SU-DHL-6 (cell line): Measurements from ENCODE around the gene POLG2.

Experiments
- H2AFZ ChIP-seq: fragments of 200-600 bp; sonication (generic); 2 replicates; pipeline ENCODE4 v1.6.1; 2014; ENCODE audit warnings: low read depth, mild to moderate bottlenecking, moderate library complexity, mixed read lengths, antibody characterized with exemption, low read length; ENCODE audit not compliant: severe bottlenecking
- H3F3A ChIP-seq: fragments of 200-600 bp; shearing (Covaris generic); 2 replicates; pipeline ENCODE4 v1.6.0; 2016; ENCODE audit warnings: antibody characterized with exemption, mild to moderate bottlenecking; ENCODE audit not compliant: insufficient read depth
- H3K27ac ChIP-seq: fragments of 200-600 bp; sonication (generic); 2 replicates; pipeline ENCODE4 v1.5.1; 2016; ENCODE audit warnings: low read depth, mild to moderate bottlenecking, low read length, moderate library complexity, mixed read lengths
- H3K27me3 ChIP-seq: fragments of 200-600 bp; sonication (generic), shearing (Covaris generic); 2 replicates; pipeline ENCODE4 v1.6.0; 2014; ENCODE audit warnings: mild to moderate bottlenecking, low read length
- H3K36me3 ChIP-seq: fragments of 200-600 bp; sonication (generic); 2 replicates; pipeline ENCODE4 v1.6.1; 2014; ENCODE audit warnings: mild to moderate bottlenecking, low read length, mixed read lengths
- H3K4me2 ChIP-seq: fragments of 300-600, 200-600 bp; shearing (Covaris generic), sonication (generic); 2 replicates; pipeline ENCODE4 v1.6.0; 2014; ENCODE audit warnings: low read length, low read depth, mild to moderate bottlenecking; ENCODE audit not compliant: poor library complexity, severe bottlenecking
- H3K4me3 ChIP-seq: fragments of 200-600 bp; sonication (generic); 2 replicates; pipeline ENCODE4 v1.5.1; 2014; ENCODE audit warnings: antibody characterized with exemption, low read length, mild to moderate bottlenecking, mixed read lengths; ENCODE audit not compliant: insufficient read depth, poor library complexity, severe bottlenecking
- H3K79me2 ChIP-seq: fragments of 200-600 bp; sonication (generic); 2 replicates; pipeline ENCODE4 v1.6.1; 2014; ENCODE audit warnings: mild to moderate bottlenecking, low read length, moderate library complexity; ENCODE audit not compliant: insufficient read depth
- H3K9ac ChIP-seq: fragments of 200-600 bp; sonication (generic); 2 replicates; pipeline ENCODE4 v1.7.0; 2014; ENCODE audit warnings: mild to moderate bottlenecking, low read length
- H3K9me2 ChIP-seq: fragments of 200-600 bp; sonication (generic); replicated peaks from 2 replicates; pipeline ENCODE4 v1.6.1; 2014; ENCODE audit warnings: low read length; ENCODE audit not compliant: insufficient read depth
- H3K9me3 ChIP-seq: fragments of 200-600 bp; sonication (generic); 2 replicates; pipeline ENCODE4 v1.6.1; 2014; ENCODE audit warnings: low read length, mixed read lengths; ENCODE audit not compliant: insufficient read depth
- H4K20me1 ChIP-seq: fragments of 200-600 bp; sonication (generic); 2 replicates; pipeline ENCODE4 v1.6.1; 2014; ENCODE audit warnings: low read depth, mild to moderate bottlenecking, antibody characterized with exemption, low read length, moderate library complexity, mixed read lengths
- CTCF ChIP-seq: fragments of 200-600 bp; sonication (generic); IDR thresholded peaks from one replicate; pipeline ENCODE4 v1.5.1; 2017; ENCODE audit warnings: antibody characterized with exemption, mild to moderate bottlenecking, low read length, moderate library complexity; ENCODE audit not compliant: insufficient read depth, poor library complexity, severe bottlenecking
- EZH2phosphoT487 ChIP-seq: fragments of 200-600 bp; sonication (generic), shearing (Covaris generic); conservative IDR thresholded peaks from 2 replicates; pipeline ENCODE4 v1.6.1; 2018; ENCODE audit warnings: mild to moderate bottlenecking, antibody characterized with exemption, low read length, moderate library complexity, mixed read lengths

The POLG2 gene

GRCh38 chr17:64507413-64507782 is 10.5 kb upstream of the POLG2 start:
- peak overlapping the region; percentile 92 for H3K4me2 ChIP-seq

GRCh38 chr17:64506576-64507412 is 9.9 kb upstream of the POLG2 start, which contains the start of gene CEP95:
TSS of gene CEP95 (plus strand) at chr17:64506977. CDS start at chr17:64507098, 121 bp downstream.
- H2AFZ ChIP-seq: peak within 1 kb of the TSS; percentile 76
- no peaks in the 10 kb centered on the region for H3K9me3 ChIP-seq
- peaks cover 43% of the 10 kb centered on the region for H3K36me3 ChIP-seq
- peaks cover 72% of the 10 kb centered on the region for H3K79me2 ChIP-seq
- H3K27me3 ChIP-seq: no peaks in the 10 kb centered on the region
- peak within 1 kb of the TSS; percentile 100 for H3K4me3 ChIP-seq
- no peak for TF ChIP-seq CTCF
- TF ChIP-seq EZH2phosphoT487: no peak
- H3K9me2 ChIP-seq: no peaks in the 10 kb centered on the region
- peaks cover 43% of the 10 kb centered on the region for H4K20me1 ChIP-seq
- H3F3A ChIP-seq: peaks cover 39% of the 10 kb centered on the region
- peak within 1 kb of the TSS; percentile 95 for H3K27ac ChIP-seq
- peak within 1 kb of the TSS; percentile 92 for H3K4me2 ChIP-seq
- H3K9ac ChIP-seq: peak within 1 kb of the TSS; percentile 100

More at GRCh38 chr17:64507413-64507782, 10.5 kb upstream of the POLG2 start:
- Histone ChIP-seq H2AFZ (peak overlapping the region; percentile 76), H3K27ac (peak overlapping the region; percentile 95), H3K9ac (peak overlapping the region; percentile 100), H3K9me3 (no peaks in the 10 kb centered on the region), H3K79me2 (peaks cover 71% of the 10 kb centered on the region), H3K36me3 (peaks cover 40% of the 10 kb centered on the region), H3K27me3 (no peaks in the 10 kb centered on the region), H3K4me3 (peak overlapping the region; percentile 100), H3F3A (peaks cover 33% of the 10 kb centered on the region), H3K9me2 (no peaks in the 10 kb centered on the region), H4K20me1 (peaks cover 37% of the 10 kb centered on the region)
- TF ChIP-seq CTCF (peak; percentile 71), EZH2phosphoT487 (no peak)

GRCh38 chr17:64506201-64506575 is 9.3 kb upstream of the POLG2 start, which contains the start of gene DDX5:
TSS of gene DDX5 (minus strand) at chr17:64506289. CDS start at chr17:64506119, 170 bp downstream.
- TF ChIP-seq CTCF: no peak
- no peak for TF ChIP-seq EZH2phosphoT487
- Histone ChIP-seq H3K36me3 (peaks cover 48% of the 10 kb centered on the region), H3K4me2 (peak within 1 kb of the TSS; percentile 92), H4K20me1 (peaks cover 49% of the 10 kb centered on the region), H3K4me3 (peak within 1 kb of the TSS; percentile 100), H3K79me2 (peaks cover 74% of the 10 kb centered on the region), H2AFZ (peak within 1 kb of the TSS; percentile 76), H3K27ac (peak within 1 kb of the TSS; percentile 95), H3K27me3 (no peaks in the 10 kb centered on the region), H3F3A (peaks cover 45% of the 10 kb centered on the region), H3K9me3 (no peaks in the 10 kb centered on the region), H3K9me2 (no peaks in the 10 kb centered on the region), H3K9ac (peak within 1 kb of the TSS; percentile 100)
